Stomach (tissue), 4 donors: ENCODE results near the gene COPS7A.

Experiments used
- EP300 ChIP-seq: sonication (generic); formaldehyde crosslinking; IDR thresholded peaks from one replicate; pipeline ENCODE4 v1.6.1; 2017; ENCODE audit warnings: antibody characterized with exemption
- POLR2A ChIP-seq, 4 donors: fragments of 450-650 bp; IDR thresholded peaks; one replicate each; pipeline ENCODE4 v1.6.1; 2016; ENCODE audit warnings: antibody characterized with exemption in 4 of 4, control low read depth in 2 of 4, mild to moderate bottlenecking in 1 of 4, moderate library complexity in 1 of 4
- POLR2AphosphoS5 ChIP-seq, 3 donors: sonication (generic); formaldehyde crosslinking; IDR thresholded peaks; one replicate each; pipeline ENCODE4 v1.6.1; 2016; ENCODE audit warnings: antibody characterized with exemption in 3 of 3
- TF ChIP-seq, protein P1 (sequence below), 7 experiments: fragments of 450-650 bp in 4 of 7; fragments of 200-600 bp in 3 of 7; sonication (generic) in 3 of 7; IDR thresholded peaks; one replicate each; pipeline ENCODE4 v1.5.1; 2016 to 2019; ENCODE audit warnings: antibody characterized with exemption in 7 of 7, control low read depth in 2 of 7, mild to moderate bottlenecking in 1 of 7

DNA sequence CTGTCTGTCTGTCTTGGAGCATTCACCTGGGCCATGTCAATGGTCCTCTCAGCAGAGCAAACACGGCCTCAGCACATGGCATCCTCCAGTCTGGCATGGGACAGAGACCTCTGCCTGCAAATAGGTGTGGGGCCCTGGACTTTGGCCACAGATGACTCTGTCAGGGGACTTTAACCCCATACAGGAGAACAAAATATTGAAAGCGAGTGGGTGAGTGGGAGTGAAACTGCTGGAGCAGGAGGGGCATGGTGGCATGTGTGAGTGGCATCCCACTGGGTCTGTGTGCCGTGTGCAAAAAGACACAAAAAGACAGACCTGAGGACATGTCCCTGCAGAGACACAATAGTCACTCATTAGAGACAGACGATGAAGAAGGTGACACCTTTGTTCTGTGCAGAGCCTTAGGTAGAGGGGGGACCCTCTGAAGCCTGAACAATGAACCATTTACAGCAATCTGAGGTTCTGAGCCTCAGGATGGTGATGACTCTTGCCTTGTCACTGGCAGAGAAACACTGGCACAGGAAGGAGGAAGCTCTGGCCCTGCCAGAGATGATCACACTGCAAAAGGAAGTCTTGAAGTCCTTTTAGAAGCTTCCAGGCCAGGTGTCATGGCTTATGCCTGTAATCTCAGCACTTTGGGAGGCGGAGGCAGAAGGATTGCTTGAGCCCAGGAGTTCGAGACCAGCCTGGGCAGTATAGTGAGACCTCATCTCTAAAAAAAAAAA, 56.0 kb downstream of the COPS7A start:
- TF ChIP-seq, protein P1, sequence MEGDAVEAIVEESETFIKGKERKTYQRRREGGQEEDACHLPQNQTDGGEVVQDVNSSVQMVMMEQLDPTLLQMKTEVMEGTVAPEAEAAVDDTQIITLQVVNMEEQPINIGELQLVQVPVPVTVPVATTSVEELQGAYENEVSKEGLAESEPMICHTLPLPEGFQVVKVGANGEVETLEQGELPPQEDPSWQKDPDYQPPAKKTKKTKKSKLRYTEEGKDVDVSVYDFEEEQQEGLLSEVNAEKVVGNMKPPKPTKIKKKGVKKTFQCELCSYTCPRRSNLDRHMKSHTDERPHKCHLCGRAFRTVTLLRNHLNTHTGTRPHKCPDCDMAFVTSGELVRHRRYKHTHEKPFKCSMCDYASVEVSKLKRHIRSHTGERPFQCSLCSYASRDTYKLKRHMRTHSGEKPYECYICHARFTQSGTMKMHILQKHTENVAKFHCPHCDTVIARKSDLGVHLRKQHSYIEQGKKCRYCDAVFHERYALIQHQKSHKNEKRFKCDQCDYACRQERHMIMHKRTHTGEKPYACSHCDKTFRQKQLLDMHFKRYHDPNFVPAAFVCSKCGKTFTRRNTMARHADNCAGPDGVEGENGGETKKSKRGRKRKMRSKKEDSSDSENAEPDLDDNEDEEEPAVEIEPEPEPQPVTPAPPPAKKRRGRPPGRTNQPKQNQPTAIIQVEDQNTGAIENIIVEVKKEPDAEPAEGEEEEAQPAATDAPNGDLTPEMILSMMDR (IDR thresholded peaks at IDR 0.05): no peak
- no peak for TF ChIP-seq POLR2AphosphoS5 (IDR thresholded peaks at IDR 0.05)
- no peak for TF ChIP-seq POLR2A (IDR thresholded peaks at IDR 0.05)
- no peak for TF ChIP-seq EP300
